NCI-H2196 treated with DMSO at 0.1 percent for 48 hours (cell line): ENCODE results near the gene HNRNPC.
"Not testable (repeated sequence)": the region's sequence is repeated elsewhere in the genome, so short reads cannot be mapped to it uniquely, and the experiment has no call there.

ENCODE experiments used
- DNase-seq: peaks from one replicate; lab custom pipeline; 2025; ENCODE audit not compliant: unreplicated experiment; lab: John Stamatoyannopoulos, UW

HNRNPC gene

DNA sequence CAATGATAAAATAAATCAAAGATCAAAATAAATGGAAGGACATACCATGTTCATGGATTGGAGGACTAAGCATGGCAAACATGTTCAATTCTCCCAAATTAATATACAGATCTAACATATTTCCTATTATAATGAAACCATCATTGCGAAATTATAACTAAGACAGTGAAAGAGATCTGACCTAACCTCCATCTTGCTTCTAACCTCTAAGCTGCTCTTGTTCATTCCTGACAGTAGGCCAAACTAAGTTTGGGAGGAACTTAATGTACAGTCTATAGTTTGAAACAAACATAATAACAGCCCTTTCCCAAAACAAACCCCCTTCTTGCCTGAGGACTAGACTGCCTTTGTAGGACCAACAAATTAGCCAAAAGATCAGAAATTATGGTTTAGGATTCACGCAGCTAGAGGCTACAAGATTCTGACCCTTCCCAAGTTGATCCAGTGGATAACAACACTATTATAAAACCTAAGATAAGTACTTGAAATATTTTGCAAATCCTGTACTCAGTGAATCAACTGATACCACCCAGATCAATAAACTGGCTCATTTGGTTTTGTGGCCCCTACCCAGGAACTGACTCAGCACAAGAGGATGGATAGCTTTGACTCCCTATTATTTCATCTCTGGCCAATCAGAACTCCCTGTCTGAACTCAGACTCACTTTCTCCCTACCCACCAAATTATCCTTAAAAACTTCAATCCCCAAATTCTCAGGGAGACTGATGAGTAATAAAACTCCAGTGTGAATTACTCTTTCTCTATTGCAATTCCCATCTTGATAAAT lies 71.6 kb downstream of the HNRNPC start:
- DNase-seq, result no peak

DNA sequence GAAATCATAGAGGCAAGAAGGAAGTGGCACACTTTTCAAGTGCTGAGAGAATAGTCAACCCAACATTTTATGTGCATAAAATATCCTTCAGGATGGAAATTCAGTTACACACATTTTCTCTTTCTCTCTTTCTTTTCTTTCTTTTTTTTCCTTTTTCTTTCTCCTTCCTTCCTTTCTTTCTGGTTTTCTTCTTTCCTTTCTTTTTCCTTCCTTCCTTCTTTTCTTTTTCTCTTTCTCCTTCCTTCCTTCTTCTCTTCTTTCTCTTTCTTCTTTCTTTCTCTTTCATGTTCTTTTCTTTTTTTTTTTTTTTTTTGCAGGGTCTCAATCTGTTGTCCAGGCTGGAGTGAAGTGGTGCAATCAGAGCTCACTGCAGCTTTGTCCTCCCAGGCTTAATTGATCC lies 74.6 kb downstream of the HNRNPC start:
- no peak for DNase-seq

GRCh38 chr14:21192875-21193535 lies 76.2 kb downstream of the HNRNPC start:
- DNase-seq, result no peak

- no peak for DNase-seq
Observed at GRCh38 chr14:21192447-21192822, 76.8 kb downstream of the HNRNPC start.

- no peak for DNase-seq
Observed at GRCh38 chr14:21191809-21192446, 77.3 kb downstream of the HNRNPC start.

- no peak for DNase-seq
Observed at GRCh38 chr14:21191261-21191808, 77.9 kb downstream of the HNRNPC start.

DNA sequence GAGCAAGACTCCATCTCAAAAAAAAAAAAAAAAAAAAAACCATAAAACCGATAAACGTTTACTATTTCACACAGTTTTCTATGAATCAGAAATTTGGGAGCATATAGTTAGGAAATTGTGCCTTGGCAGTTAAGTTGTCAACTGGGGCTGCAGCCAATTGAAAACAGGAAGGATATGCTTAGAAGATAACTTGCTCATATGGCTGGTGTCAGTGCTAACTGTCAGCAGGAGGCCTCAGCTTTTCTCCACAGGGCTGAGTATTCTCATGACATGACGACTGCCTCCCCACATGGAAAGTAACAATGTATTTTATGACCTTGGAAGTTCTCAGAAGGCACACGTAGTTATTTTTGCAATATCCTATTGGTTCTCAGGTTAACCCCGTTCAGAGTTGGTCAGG lies 83.8 kb downstream of the HNRNPC start:
- DNase-seq, result no peak

GRCh38 chr14:21184254-21184653 lies 85.0 kb downstream of the HNRNPC start:
- no peak for DNase-seq

- no peak for DNase-seq
Observed at GRCh38 chr14:21182166-21182565, 87.1 kb downstream of the HNRNPC start.

DNA sequence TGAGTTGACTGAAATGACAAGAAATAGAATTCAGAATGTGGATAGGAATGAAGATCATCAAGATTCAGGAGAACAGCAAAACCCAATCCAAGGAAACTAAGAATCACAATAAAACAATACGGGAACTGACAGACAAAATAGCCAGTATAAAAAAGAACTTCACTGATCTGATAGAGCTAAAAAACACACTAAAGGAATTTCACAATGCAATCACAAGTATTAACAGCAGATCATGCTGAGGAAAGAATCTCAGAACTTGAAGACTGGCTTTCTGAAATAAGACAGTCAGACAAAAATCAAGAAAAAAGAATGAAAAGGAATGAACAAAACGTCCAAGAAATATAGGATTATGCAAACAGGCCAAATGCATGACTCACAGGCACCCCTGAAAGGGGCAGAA lies 98.1 kb downstream of the HNRNPC start:
- no peak for DNase-seq

DNA sequence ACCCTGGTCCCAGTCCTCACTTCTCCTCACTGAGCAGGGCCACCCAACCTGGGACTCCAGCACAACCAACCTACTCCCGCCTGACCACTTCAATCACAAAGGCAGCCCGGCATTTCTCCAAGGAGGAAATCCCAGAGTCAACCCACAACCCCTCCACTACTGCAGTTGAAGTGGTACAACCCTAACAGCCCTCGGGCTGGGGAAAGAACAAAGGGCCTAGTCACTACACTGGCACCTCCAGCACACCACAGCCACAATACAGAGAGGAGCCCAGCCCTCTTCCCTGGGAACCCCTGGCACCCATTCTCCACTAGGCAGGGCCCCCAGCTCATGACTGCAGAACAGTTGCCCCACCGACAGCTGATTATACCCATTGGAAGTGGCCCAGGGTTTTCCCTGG lies 99.7 kb downstream of the HNRNPC start:
- no peak for DNase-seq

DNA sequence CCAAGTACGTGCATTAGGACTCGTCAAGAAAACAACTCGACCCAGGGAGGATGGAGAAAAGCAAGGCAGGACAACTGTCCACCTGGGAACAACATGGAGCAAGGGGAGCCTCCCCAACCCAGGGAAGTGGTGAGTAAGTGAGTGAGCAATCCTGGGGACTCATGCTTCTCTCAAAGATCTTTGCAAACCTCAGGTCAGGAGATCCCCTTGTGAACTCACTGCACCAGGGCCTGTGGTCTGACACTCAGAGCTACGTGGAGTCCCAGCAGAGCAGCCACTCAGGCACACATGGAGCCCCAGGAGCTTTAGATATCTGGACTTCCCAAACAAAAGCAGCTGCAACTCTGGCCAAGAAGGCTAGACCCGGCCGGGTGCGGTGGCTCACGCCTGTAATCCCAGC lies 101.2 kb downstream of the HNRNPC start:
- no peak for DNase-seq

- not testable (repeated sequence) for DNase-seq
Observed at GRCh38 chr14:21165670-21166069, 103.6 kb downstream of the HNRNPC start.

- not testable (repeated sequence) for DNase-seq
Observed at GRCh38 chr14:21165002-21165605, 104.1 kb downstream of the HNRNPC start.

DNA sequence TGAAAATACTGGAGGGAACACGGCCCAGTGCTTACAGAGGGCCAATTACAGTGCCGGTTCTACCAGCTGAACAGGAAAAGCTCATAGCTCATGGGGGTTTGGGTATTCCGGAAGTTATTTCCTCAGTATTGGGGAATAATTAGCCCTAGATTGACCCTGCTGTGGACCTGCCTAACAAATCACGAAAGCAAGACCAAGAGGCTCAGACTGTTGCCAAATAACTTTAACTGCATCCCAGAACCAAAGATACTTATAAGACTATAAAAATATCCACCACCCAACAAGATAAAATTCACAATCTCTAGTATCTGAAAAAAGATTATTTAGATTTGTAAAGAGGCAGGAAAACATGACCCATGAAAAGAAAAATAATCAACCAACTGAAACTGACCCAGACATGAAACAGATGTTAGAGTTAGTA lies 105.4 kb downstream of the HNRNPC start:
- no peak for DNase-seq

GRCh38 chr14:21162081-21162480 lies 107.2 kb downstream of the HNRNPC start:
- no peak for DNase-seq

GRCh38 chr14:21160061-21160610 lies 109.1 kb downstream of the HNRNPC start:
- no peak for DNase-seq
